OCI-LY3 (cell line): ENCODE results near the gene ZNF862.

Experiments
- EZH2phosphoT487 ChIP-seq: fragments of 200-600 bp; shearing (Covaris generic); IDR thresholded peaks from 2 replicates; pipeline ENCODE4 v1.6.1; 2018; ENCODE audit warnings: antibody characterized with exemption, mixed run types, low read depth
- TF ChIP-seq, protein P1 (sequence below): fragments of 200-600, 300-600 bp; sonication (generic); IDR thresholded peaks from 2 replicates; pipeline ENCODE4 v1.5.1; 2014; ENCODE audit warnings: antibody characterized with exemption, low read length, low read depth

DNA sequence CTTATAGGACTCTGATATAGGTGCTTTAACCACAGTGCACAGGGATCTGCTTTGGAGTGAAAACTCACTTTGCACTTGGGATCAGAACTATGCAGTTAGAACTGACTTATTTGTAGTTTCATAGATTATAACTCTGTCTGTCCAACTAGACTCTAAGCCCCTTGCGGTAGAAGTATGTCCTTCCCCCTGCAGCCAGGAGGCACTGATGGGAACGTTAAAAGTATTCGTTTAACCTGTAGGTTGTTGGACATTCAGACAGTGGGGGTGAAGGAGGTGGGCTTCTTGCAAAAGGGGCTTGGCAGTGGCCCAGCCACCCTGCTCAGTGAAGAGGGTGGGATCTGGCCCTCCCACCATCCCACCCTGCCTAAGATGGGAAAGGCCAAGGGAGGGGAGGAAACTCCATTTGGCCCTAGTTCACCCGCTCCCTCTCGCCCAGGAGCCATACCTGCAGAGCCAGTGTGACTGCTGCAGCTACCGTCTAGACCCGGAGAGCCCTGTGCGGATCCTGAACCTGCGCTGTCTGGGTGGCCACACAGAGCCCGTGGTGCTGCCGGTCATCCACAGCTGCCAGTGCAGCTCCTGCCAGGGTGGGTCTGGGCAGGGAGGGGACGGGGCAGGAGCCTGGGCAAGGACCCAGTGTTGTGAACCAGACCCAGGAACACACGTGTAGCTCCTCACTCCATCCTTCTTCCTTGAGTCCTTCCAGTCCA, 5.7 kb upstream of the ZNF862 start:
- TF ChIP-seq, protein P1, sequence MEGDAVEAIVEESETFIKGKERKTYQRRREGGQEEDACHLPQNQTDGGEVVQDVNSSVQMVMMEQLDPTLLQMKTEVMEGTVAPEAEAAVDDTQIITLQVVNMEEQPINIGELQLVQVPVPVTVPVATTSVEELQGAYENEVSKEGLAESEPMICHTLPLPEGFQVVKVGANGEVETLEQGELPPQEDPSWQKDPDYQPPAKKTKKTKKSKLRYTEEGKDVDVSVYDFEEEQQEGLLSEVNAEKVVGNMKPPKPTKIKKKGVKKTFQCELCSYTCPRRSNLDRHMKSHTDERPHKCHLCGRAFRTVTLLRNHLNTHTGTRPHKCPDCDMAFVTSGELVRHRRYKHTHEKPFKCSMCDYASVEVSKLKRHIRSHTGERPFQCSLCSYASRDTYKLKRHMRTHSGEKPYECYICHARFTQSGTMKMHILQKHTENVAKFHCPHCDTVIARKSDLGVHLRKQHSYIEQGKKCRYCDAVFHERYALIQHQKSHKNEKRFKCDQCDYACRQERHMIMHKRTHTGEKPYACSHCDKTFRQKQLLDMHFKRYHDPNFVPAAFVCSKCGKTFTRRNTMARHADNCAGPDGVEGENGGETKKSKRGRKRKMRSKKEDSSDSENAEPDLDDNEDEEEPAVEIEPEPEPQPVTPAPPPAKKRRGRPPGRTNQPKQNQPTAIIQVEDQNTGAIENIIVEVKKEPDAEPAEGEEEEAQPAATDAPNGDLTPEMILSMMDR, result no peak
- TF ChIP-seq EZH2phosphoT487, result no peak
